ENCODE results near the gene C18orf63.
A peak's percentile ranks its signal among the peaks of the same experiment; 100 is the strongest.
"Not testable (repeated sequence)": the region's sequence is repeated elsewhere in the genome, so short reads cannot be mapped to it uniquely, and the experiment has no call there.

Gene C18orf63

GRCh38 chr18:74315464-74316256, at the start of gene C18orf63:
TSS of gene C18orf63 (plus strand) at chr18:74315839. CDS start at chr18:74317866, 2,027 bp downstream.
- no peak for DNase-seq (ENCODE audit: low read depth, low spot score)

- no peak for DNase-seq (ENCODE audit: low read depth, low spot score)
These were observed 49.5 kb upstream of the C18orf63 start for GRCh38 chr18:74266161-74266560.

GRCh38 chr18:74268175-74268574, 47.5 kb upstream of the C18orf63 start:
- DNase-seq (ENCODE audit: low read depth, low spot score): no peak

- DNase-seq (ENCODE audit: low read depth, low spot score): no peak
These were observed 46.6 kb upstream of the C18orf63 start for GRCh38 chr18:74268933-74269620.

- no peak for DNase-seq (ENCODE audit: low read depth, low spot score)
These were observed 44.0 kb upstream of the C18orf63 start for GRCh38 chr18:74271635-74272034.

GRCh38 chr18:74273394-74273793, 42.2 kb upstream of the C18orf63 start:
- no peak for DNase-seq (ENCODE audit: low read depth, low spot score)

- no peak for DNase-seq (ENCODE audit: low read depth, low spot score)
These were observed 40.9 kb upstream of the C18orf63 start for GRCh38 chr18:74274700-74275099.

- DNase-seq (ENCODE audit: low read depth, low spot score): no peak
These were observed 39.9 kb upstream of the C18orf63 start for GRCh38 chr18:74275736-74276135.

GRCh38 chr18:74276609-74277008, 39.0 kb upstream of the C18orf63 start:
- DNase-seq (ENCODE audit: low read depth, low spot score): no peak

GRCh38 chr18:74277296-74277695, 38.3 kb upstream of the C18orf63 start:
- DNase-seq (ENCODE audit: low read depth, low spot score): no peak

GRCh38 chr18:74278058-74278457, 37.6 kb upstream of the C18orf63 start:
- no peak for DNase-seq (ENCODE audit: low read depth, low spot score)

GRCh38 chr18:74278983-74279382, 36.7 kb upstream of the C18orf63 start:
- no peak for DNase-seq (ENCODE audit: low read depth, low spot score)

GRCh38 chr18:74281011-74281979, 34.3 kb upstream of the C18orf63 start:
- peak; percentile 89 for DNase-seq (ENCODE audit: low read depth, low spot score)

GRCh38 chr18:74281980-74282754, 33.5 kb upstream of the C18orf63 start:
- DNase-seq (ENCODE audit: low read depth, low spot score): no peak

- no peak for DNase-seq (ENCODE audit: low read depth, low spot score)
These were observed 32.7 kb upstream of the C18orf63 start for GRCh38 chr18:74282755-74283554.

- no peak for DNase-seq (ENCODE audit: low read depth, low spot score)
These were observed 32.0 kb upstream of the C18orf63 start for GRCh38 chr18:74283646-74284045.

GRCh38 chr18:74284191-74284979, 31.3 kb upstream of the C18orf63 start:
- no peak for DNase-seq (ENCODE audit: low read depth, low spot score)

- no peak for DNase-seq (ENCODE audit: low read depth, low spot score)
These were observed 30.7 kb upstream of the C18orf63 start for GRCh38 chr18:74284980-74285355.

GRCh38 chr18:74285583-74285982, 30.1 kb upstream of the C18orf63 start:
- not testable (repeated sequence) for DNase-seq (ENCODE audit: low read depth, low spot score)

Data from iPS DF 19.7 (cell line).